ENCODE measurements around the gene ARHGAP15. TPM values are rescaled to one million over a fixed set of nuclear protein-coding genes. Genes with fewer than 3 reads are reported as not detected.

Gene ARHGAP15
- total RNA-seq, 2 donors from 2014 or later: 0.86 TPM; not detected in 1

DNA sequence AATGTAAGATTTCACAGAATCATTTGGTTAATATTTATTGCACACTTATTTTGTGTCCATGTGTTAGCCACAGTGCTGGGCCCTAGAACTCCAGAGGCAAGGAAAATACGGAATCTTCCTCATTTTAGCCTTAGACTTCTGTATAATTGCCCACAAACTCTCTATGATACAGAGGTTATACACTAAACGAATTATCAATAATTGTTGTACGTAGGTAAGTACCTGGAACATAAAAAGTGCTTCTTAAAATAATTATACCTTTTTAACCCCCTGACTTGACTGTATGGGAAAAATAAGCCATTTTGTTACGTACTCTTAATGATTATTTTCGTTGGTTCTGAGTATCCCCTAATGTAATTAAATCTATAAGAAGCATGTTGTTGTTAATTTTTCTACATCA is 119.4 kb downstream of the ARHGAP15 start:
- H3K4me1 ChIP-seq (ENCODE audit: control insufficient read depth, insufficient read depth, low read length): no peaks in the 10 kb centered on the region
- no peak overlapping the region for H3K27ac Mint-ChIP-seq
- no peaks in the 10 kb centered on the region for H3K36me3 ChIP-seq (ENCODE audit: control insufficient read depth, insufficient read depth, low read length)
- DNase-seq: no peak
- TF ChIP-seq, protein P1, sequence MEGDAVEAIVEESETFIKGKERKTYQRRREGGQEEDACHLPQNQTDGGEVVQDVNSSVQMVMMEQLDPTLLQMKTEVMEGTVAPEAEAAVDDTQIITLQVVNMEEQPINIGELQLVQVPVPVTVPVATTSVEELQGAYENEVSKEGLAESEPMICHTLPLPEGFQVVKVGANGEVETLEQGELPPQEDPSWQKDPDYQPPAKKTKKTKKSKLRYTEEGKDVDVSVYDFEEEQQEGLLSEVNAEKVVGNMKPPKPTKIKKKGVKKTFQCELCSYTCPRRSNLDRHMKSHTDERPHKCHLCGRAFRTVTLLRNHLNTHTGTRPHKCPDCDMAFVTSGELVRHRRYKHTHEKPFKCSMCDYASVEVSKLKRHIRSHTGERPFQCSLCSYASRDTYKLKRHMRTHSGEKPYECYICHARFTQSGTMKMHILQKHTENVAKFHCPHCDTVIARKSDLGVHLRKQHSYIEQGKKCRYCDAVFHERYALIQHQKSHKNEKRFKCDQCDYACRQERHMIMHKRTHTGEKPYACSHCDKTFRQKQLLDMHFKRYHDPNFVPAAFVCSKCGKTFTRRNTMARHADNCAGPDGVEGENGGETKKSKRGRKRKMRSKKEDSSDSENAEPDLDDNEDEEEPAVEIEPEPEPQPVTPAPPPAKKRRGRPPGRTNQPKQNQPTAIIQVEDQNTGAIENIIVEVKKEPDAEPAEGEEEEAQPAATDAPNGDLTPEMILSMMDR (conservative IDR thresholded peaks at IDR 0.05): no peak
- H3K9me3 ChIP-seq (ENCODE audit: control insufficient read depth, low read length): no peaks in the 10 kb centered on the region
- no peaks in the 10 kb centered on the region for H3K27me3 Mint-ChIP-seq (ENCODE audit: insufficient read depth)
- no peak overlapping the region for H3K9ac ChIP-seq (ENCODE audit: extremely low read depth, low read length, poor library complexity, severe bottlenecking)
- no peak overlapping the region for H3K4me3 Mint-ChIP-seq
- H3K36me3 Mint-ChIP-seq (ENCODE audit: low read depth): no peaks in the 10 kb centered on the region
- H3K27me3 ChIP-seq (ENCODE audit: control insufficient read depth, insufficient read depth, low read length, poor library complexity, severe bottlenecking): no peaks in the 10 kb centered on the region
- 82 to 97% methylated on average over 2 to 4 of the region's 5 CpGs for WGBS, 2 experiments (ENCODE audit: insufficient coverage in 1 of 2, insufficient read length in 1 of 2)
- no peaks in the 10 kb centered on the region for H3K9me3 Mint-ChIP-seq
- H3K27ac ChIP-seq (ENCODE audit: low read depth, low read length): no peak overlapping the region
- H3K4me1 Mint-ChIP-seq: peaks cover 10% of the 10 kb centered on the region
- H3K4me3 ChIP-seq (ENCODE audit: low read length): no peak overlapping the region

DNA sequence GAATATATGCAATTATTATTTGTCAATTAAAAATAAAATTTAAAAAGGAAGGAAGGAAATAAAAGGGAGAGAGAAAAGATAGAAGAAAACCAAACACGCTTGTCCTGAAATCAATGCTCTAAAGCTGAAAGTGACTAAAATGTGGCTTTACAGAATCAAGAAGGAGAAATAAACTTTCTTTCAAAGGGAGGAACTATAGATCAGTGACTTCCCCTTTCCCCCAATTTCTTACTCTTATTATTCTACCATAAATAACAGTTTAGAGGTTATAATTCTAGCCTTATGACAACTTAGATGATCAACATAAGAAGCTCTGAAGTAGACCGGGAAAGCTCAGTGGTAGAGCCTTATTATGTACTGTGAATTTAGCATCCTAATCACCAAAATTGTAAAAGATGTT is 122.5 kb downstream of the ARHGAP15 start:
- Histone ChIP-seq H3K4me1 (ENCODE audit: control insufficient read depth, insufficient read depth, low read length) (no peaks in the 10 kb centered on the region), H3K27me3 (ENCODE audit: control insufficient read depth, insufficient read depth, low read length, poor library complexity, severe bottlenecking) (no peaks in the 10 kb centered on the region), H3K27ac (ENCODE audit: low read depth, low read length) (no peak overlapping the region), H3K4me3 (ENCODE audit: low read length) (no peak overlapping the region), H3K9ac (ENCODE audit: extremely low read depth, low read length, poor library complexity, severe bottlenecking) (no peak overlapping the region), H3K36me3 (ENCODE audit: control insufficient read depth, insufficient read depth, low read length) (no peaks in the 10 kb centered on the region), H3K9me3 (ENCODE audit: control insufficient read depth, low read length) (no peaks in the 10 kb centered on the region)
- Mint-ChIP-seq H3K36me3 (ENCODE audit: low read depth) (no peaks in the 10 kb centered on the region), H3K4me1 (peaks cover 18% of the 10 kb centered on the region), H3K4me3 (no peak overlapping the region), H3K27me3 (ENCODE audit: insufficient read depth) (no peaks in the 10 kb centered on the region), H3K27ac (no peak overlapping the region), H3K9me3 (no peaks in the 10 kb centered on the region)
- TF ChIP-seq, protein P1 (conservative IDR thresholded peaks at IDR 0.05): no peak
- WGBS, 2 experiments (ENCODE audit: insufficient coverage in 1 of 2, insufficient read length in 1 of 2): 89 to 100% methylated on average over 2 of the region's 2 CpGs
- DNase-seq: no peak

DNA sequence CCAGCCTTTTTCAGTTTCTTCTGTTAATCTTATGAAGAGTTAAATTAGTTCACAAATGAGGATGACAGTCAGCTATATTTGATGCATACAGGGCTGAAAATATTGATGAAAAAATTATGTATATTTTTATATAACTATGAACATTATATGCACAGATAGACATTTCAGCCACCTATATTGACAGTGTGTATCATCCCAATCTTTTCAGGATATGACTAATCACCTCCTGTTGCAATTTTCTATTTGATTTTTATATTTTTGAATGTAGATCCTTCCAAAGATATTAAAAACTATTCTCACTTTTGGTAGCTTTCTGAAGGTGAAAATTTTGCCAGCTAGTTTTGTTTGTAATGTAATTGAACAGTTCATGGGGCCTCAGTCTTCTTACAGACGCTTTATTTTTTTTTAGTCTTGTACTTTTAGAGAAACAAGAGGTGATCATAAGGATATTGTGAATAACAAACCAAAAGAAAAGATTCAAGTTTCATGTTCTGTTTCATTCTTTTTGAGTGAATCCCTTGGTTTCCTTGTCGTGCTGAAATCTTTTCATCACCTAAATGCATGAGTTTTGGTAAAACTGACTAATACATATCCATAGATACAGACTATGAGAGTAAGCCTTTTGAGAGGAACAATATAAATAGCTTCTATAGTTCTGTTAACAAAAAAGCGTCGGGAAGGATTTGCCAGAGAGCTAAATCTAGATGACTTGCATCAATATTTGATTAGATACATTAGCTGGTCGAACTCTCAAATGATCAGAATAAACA is 123.1 kb downstream of the ARHGAP15 start:
- TF ChIP-seq, protein P1 (conservative IDR thresholded peaks at IDR 0.05): no peak
- Histone ChIP-seq H3K27me3 (ENCODE audit: control insufficient read depth, insufficient read depth, low read length, poor library complexity, severe bottlenecking) (no peaks in the 10 kb centered on the region), H3K9ac (ENCODE audit: extremely low read depth, low read length, poor library complexity, severe bottlenecking) (no peak overlapping the region), H3K27ac (ENCODE audit: low read depth, low read length) (no peak overlapping the region), H3K36me3 (ENCODE audit: control insufficient read depth, insufficient read depth, low read length) (no peaks in the 10 kb centered on the region), H3K4me1 (ENCODE audit: control insufficient read depth, insufficient read depth, low read length) (no peaks in the 10 kb centered on the region), H3K4me3 (ENCODE audit: low read length) (no peak overlapping the region), H3K9me3 (ENCODE audit: control insufficient read depth, low read length) (no peaks in the 10 kb centered on the region)
- H3K4me3 Mint-ChIP-seq: no peak overlapping the region
- no peaks in the 10 kb centered on the region for H3K36me3 Mint-ChIP-seq (ENCODE audit: low read depth)
- peaks cover 18% of the 10 kb centered on the region for H3K4me1 Mint-ChIP-seq
- 85 to 94% methylated on average over 3 to 5 of the region's 5 CpGs for WGBS, 2 experiments (ENCODE audit: insufficient coverage in 1 of 2, insufficient read length in 1 of 2)
- DNase-seq: no peak
- no peaks in the 10 kb centered on the region for H3K9me3 Mint-ChIP-seq
- H3K27me3 Mint-ChIP-seq (ENCODE audit: insufficient read depth): no peaks in the 10 kb centered on the region
- H3K27ac Mint-ChIP-seq: no peak overlapping the region
